Measurements from ENCODE around the gene GABBR1.
A peak's percentile ranks its signal among the peaks of the same experiment; 100 is the strongest.

The GABBR1 gene

GRCh38 chr6:29608131-29608530, 24.9 kb downstream of the GABBR1 start:
- H3K4me3 ChIP-seq (ENCODE audit: low read depth, low read length) = no peak overlapping the region
- TF ChIP-seq CTCF (IDR thresholded peaks at IDR 0.05; ENCODE audit: low read depth, low read length, missing control alignments) = no peak
- DNase-seq (ENCODE audit: low read depth) = no peak
- in situ Hi-C loops (cut with HindIII; ENCODE audit: low sequenced_read_pairs) = no loop called here

- in situ Hi-C loops (cut with HindIII; ENCODE audit: low sequenced_read_pairs) = no loop called here
- TF ChIP-seq CTCF (IDR thresholded peaks at IDR 0.05; ENCODE audit: low read depth, low read length, missing control alignments) = no peak
- no peak for DNase-seq (ENCODE audit: low read depth)
- H3K4me3 ChIP-seq (ENCODE audit: low read depth, low read length) = no peak overlapping the region
These were observed 29.1 kb downstream of the GABBR1 start for GRCh38 chr6:29603930-29604329.

- in situ Hi-C loops (cut with HindIII; ENCODE audit: low sequenced_read_pairs) = no loop called here
- H3K4me3 ChIP-seq (ENCODE audit: low read depth, low read length) = no peak overlapping the region
- no peak for DNase-seq (ENCODE audit: low read depth)
- no peak for TF ChIP-seq CTCF (IDR thresholded peaks at IDR 0.05; ENCODE audit: low read depth, low read length, missing control alignments)
These were observed 29.5 kb downstream of the GABBR1 start for GRCh38 chr6:29603456-29603855.

GRCh38 chr6:29602564-29603361, 30.2 kb downstream of the GABBR1 start:
- in situ Hi-C loops (cut with HindIII; ENCODE audit: low sequenced_read_pairs) = no loop called here
- peak; percentile 37 for TF ChIP-seq CTCF (IDR thresholded peaks at IDR 0.05; ENCODE audit: low read depth, low read length, missing control alignments)
- no peak for DNase-seq (ENCODE audit: low read depth)
- H3K4me3 ChIP-seq (ENCODE audit: low read depth, low read length) = no peak overlapping the region

GRCh38 chr6:29598172-29598747, 34.7 kb downstream of the GABBR1 start:
- TF ChIP-seq CTCF (IDR thresholded peaks at IDR 0.05; ENCODE audit: low read depth, low read length, missing control alignments) = no peak
- no peak for DNase-seq (ENCODE audit: low read depth)
- in situ Hi-C loops (cut with HindIII; ENCODE audit: low sequenced_read_pairs) = loop anchor here (5.0 kb wide), 1 partner anchor 69 kb away; no protein-coding TSS in a partner anchor
- no peak overlapping the region for H3K4me3 ChIP-seq (ENCODE audit: low read depth, low read length)

- no peak overlapping the region for H3K4me3 ChIP-seq (ENCODE audit: low read depth, low read length)
- no peak for DNase-seq (ENCODE audit: low read depth)
- TF ChIP-seq CTCF (IDR thresholded peaks at IDR 0.05; ENCODE audit: low read depth, low read length, missing control alignments) = no peak
- in situ Hi-C loops (cut with HindIII; ENCODE audit: low sequenced_read_pairs) = loop anchor here (5.0 kb wide), 1 partner anchor 70 kb away; no protein-coding TSS in a partner anchor
These were observed 35.8 kb downstream of the GABBR1 start for GRCh38 chr6:29597184-29597583.
